Peyer's patch (tissue), 4 donors: Measurements from ENCODE around the gene ARNT2.

Source experiments
- POLR2A ChIP-seq, 2 donors: fragments of 450-650 bp; IDR thresholded peaks; one replicate each; pipeline ENCODE4 v1.5.1; 2017; ENCODE audit warnings: antibody characterized with exemption in 2 of 2, mild to moderate bottlenecking in 2 of 2, moderate library complexity in 2 of 2
- TF ChIP-seq, protein P1 (sequence below), 6 experiments: fragments of 450-650 bp in 4 of 6; fragments of 200-600 bp in 2 of 6; sonication (generic) in 1 of 6; IDR thresholded peaks; one replicate each; pipeline ENCODE4 v1.5.1; 2017 to 2019; ENCODE audit warnings: antibody characterized with exemption in 6 of 6, mild to moderate bottlenecking in 3 of 6, moderate library complexity in 1 of 6

DNA sequence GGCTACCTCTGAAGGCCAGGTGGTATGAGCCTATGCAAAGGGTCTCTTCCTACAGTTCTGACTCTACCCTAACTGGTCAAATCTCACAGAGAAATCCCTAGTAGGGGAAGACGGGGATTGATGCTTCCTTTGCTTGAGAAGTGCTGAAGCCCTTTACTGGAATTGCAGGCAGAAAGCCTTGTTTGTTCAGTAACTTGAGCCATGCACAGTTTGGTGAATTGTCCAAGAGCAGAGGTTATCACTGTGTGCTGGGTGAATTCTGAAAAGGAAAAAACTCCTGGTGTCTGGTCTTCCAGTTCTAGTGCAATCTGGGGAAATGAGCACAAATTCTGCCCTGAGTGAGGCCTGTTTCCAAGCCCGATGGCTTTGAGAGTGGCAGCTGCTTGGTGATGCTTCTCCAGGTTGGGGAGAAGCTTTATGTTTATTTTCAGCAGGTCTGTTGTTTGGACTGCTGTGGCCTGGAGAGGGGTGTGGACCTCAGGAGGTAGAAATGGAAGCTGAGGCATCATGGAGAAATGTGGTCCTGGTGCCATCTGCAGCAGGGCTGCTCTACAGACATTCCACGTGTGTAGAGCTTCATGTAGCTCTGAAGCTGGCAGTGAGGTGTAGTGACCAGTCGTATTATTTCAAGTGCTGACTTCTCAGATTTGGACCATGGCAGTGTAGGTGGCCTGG, 60.9 kb downstream of the ARNT2 start:
- TF ChIP-seq, protein P1, sequence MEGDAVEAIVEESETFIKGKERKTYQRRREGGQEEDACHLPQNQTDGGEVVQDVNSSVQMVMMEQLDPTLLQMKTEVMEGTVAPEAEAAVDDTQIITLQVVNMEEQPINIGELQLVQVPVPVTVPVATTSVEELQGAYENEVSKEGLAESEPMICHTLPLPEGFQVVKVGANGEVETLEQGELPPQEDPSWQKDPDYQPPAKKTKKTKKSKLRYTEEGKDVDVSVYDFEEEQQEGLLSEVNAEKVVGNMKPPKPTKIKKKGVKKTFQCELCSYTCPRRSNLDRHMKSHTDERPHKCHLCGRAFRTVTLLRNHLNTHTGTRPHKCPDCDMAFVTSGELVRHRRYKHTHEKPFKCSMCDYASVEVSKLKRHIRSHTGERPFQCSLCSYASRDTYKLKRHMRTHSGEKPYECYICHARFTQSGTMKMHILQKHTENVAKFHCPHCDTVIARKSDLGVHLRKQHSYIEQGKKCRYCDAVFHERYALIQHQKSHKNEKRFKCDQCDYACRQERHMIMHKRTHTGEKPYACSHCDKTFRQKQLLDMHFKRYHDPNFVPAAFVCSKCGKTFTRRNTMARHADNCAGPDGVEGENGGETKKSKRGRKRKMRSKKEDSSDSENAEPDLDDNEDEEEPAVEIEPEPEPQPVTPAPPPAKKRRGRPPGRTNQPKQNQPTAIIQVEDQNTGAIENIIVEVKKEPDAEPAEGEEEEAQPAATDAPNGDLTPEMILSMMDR (IDR thresholded peaks at IDR 0.05) = no peak
- TF ChIP-seq POLR2A (IDR thresholded peaks at IDR 0.05) = no peak
